Measurements from ENCODE around the gene AFF3. TPM values are rescaled to one million over a fixed set of nuclear protein-coding genes. Genes with fewer than 3 reads are reported as not detected.

AFF3 gene
- total and polyA plus RNA-seq, 2 experiments from 2014 or later: 7.3 to 7.8 TPM

DNA sequence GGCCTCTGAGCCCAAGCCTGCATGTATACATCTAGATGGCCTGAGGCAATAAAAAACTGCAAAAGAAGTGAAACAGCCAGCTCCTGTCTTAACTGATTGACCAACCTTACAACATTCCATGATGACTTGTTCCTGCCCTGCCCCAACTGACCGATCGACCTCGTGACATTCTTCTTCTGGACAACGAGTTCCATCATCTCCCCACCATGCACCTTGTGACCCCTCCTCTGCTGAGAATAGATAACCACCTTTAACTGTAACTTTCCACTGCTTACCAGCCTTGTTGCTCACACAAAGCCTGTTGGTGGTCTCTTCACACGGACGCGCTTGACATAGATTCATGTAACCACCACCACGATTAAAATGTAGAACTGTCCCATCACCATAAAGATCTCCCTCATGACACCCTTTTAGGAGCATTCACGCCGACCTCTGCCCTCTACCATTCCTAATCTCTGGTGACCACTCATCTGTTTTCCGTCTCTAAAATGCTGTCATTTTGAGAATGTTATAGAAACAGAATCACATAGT is 532.5 kb downstream of the AFF3 start:
- H3K27me3 ChIP-seq: no peaks in the 10 kb centered on the region
- no peaks in the 10 kb centered on the region for H3K79me2 ChIP-seq
- no peak for DNase-seq (ENCODE audit: low spot score)
- H3K4me3 ChIP-seq: no peak overlapping the region
- no peaks in the 10 kb centered on the region for H3K36me3 ChIP-seq (replicated peaks; ENCODE audit: insufficient read depth, low read depth)
- no peaks in the 10 kb centered on the region for H3K9me2 ChIP-seq (replicated peaks; ENCODE audit: insufficient read depth)
- no peak for TF ChIP-seq EZH2 (IDR thresholded peaks at IDR 0.05; ENCODE audit: borderline replicate concordance)
- no peak for TF ChIP-seq CTCF (IDR thresholded peaks at IDR 0.05; ENCODE audit: poor library complexity)
- TF ChIP-seq EZH2phosphoT487 (IDR thresholded peaks at IDR 0.05; ENCODE audit: low read depth, severe bottlenecking, unreplicated experiment): no peak
- no peak overlapping the region for H3K27ac ChIP-seq
- no peaks in the 10 kb centered on the region for H3K4me1 ChIP-seq (ENCODE audit: insufficient read depth)
- H2AFZ ChIP-seq: no peak overlapping the region
- H3K9me3 ChIP-seq (ENCODE audit: low read depth): no peaks in the 10 kb centered on the region
- WGBS (ENCODE audit: low lambda C conversion rate, missing lambda C conversion rate): 77% methylated on average over 11 of the region's 11 CpGs
- H3K4me2 ChIP-seq: no peak overlapping the region
- no peaks in the 10 kb centered on the region for H4K20me1 ChIP-seq (ENCODE audit: insufficient read depth, poor library complexity, severe bottlenecking)

DNA sequence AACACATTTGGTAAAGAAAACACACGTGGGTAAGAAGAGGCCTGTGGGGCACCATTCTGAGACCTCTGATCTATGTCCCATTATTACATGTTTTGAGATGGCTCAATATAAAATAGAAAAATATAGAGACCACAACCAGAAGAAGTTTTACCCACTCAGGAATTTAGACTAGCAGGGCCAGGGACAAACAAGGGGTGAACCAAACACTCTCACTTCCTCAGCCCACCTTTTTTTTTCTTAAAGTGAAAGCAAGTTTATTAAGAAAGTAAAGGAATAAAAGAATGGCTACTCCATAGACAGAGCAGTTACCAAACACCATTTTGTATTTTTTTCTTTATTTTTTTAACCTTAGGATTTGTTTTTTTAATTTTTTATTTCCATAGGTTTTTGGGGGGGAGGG is 533.5 kb downstream of the AFF3 start:
- TF ChIP-seq CTCF (IDR thresholded peaks at IDR 0.05; ENCODE audit: poor library complexity) (no peak), EZH2 (IDR thresholded peaks at IDR 0.05; ENCODE audit: borderline replicate concordance) (no peak), EZH2phosphoT487 (IDR thresholded peaks at IDR 0.05; ENCODE audit: low read depth, severe bottlenecking, unreplicated experiment) (no peak)
- Histone ChIP-seq H3K9me2 (replicated peaks; ENCODE audit: insufficient read depth) (no peaks in the 10 kb centered on the region), H3K27ac (no peak overlapping the region), H3K27me3 (no peaks in the 10 kb centered on the region), H4K20me1 (ENCODE audit: insufficient read depth, poor library complexity, severe bottlenecking) (no peaks in the 10 kb centered on the region), H3K9me3 (ENCODE audit: low read depth) (no peaks in the 10 kb centered on the region), H3K4me1 (ENCODE audit: insufficient read depth) (no peaks in the 10 kb centered on the region), H3K4me2 (no peak overlapping the region), H3K4me3 (no peak overlapping the region), H3K79me2 (no peaks in the 10 kb centered on the region), H2AFZ (no peak overlapping the region), H3K36me3 (replicated peaks; ENCODE audit: insufficient read depth, low read depth) (no peaks in the 10 kb centered on the region)
- no peak for DNase-seq (ENCODE audit: low spot score)
- WGBS (ENCODE audit: low lambda C conversion rate, missing lambda C conversion rate): 27% methylated on average over 1 of the region's 1 CpG

GRCh38 chr2:99607861-99608491 is 534.4 kb downstream of the AFF3 start:
- Histone ChIP-seq H3K79me2 (no peaks in the 10 kb centered on the region), H3K4me2 (no peak overlapping the region), H3K36me3 (replicated peaks; ENCODE audit: insufficient read depth, low read depth) (no peaks in the 10 kb centered on the region), H3K4me3 (no peak overlapping the region), H3K9me3 (ENCODE audit: low read depth) (no peaks in the 10 kb centered on the region), H2AFZ (no peak overlapping the region), H3K27me3 (no peaks in the 10 kb centered on the region), H3K9me2 (replicated peaks; ENCODE audit: insufficient read depth) (no peaks in the 10 kb centered on the region), H3K27ac (no peak overlapping the region), H3K4me1 (ENCODE audit: insufficient read depth) (no peaks in the 10 kb centered on the region), H4K20me1 (ENCODE audit: insufficient read depth, poor library complexity, severe bottlenecking) (no peaks in the 10 kb centered on the region)
- no peak for DNase-seq (ENCODE audit: low spot score)
- 74% methylated on average over 4 of the region's 4 CpGs for WGBS (ENCODE audit: low lambda C conversion rate, missing lambda C conversion rate)
- TF ChIP-seq EZH2 (IDR thresholded peaks at IDR 0.05; ENCODE audit: borderline replicate concordance) (no peak), EZH2phosphoT487 (IDR thresholded peaks at IDR 0.05; ENCODE audit: low read depth, severe bottlenecking, unreplicated experiment) (no peak), CTCF (IDR thresholded peaks at IDR 0.05; ENCODE audit: poor library complexity) (no peak)

Data from hepatocyte (in vitro differentiated cells).